PC-9 (cell line): ENCODE measurements around the gene HES5. TPM values are rescaled to one million over a fixed set of nuclear protein-coding genes. Genes with fewer than 3 reads are reported as not detected.

Experiments
- BruUV-seq: library from RNA; stranded (reverse); fragments of 400-500 nt; replicated peaks from 2 replicates; lab custom pipeline; 2021; lab: Mats Ljungman, UMichigan
- CTCF ChIA-PET: fragments of 300-600 bp; sonication (Branson Sonifier 250); formaldehyde crosslinking; loops from one replicate; lab custom pipeline; 2022; ENCODE audit warnings: antibody characterized with exemption; lab: Charles Lee
- POLR2A ChIA-PET: fragments of 300-600 bp; sonication (Branson Sonifier 250); formaldehyde crosslinking; loops from one replicate; lab custom pipeline; 2022; ENCODE audit warnings: antibody characterized with exemption; ENCODE audit not compliant: unreplicated experiment; lab: Charles Lee
- DNase-seq, 2 experiments: peaks; one replicate each; pipeline versions ENCODE4 v3.0.0 to v3.0.0-alpha.2; 2015 to 2022; ENCODE audit warnings: mixed read lengths in 1 of 2
- H2AFZ ChIP-seq: fragments of 200-600 bp; sonication (generic); 2 replicates; pipeline ENCODE4 v1.8.1; 2017; ENCODE audit warnings: antibody characterized with exemption
- H3F3A ChIP-seq: fragments of 200-600 bp; sonication (generic); 2 replicates; pipeline ENCODE4 v1.8.1; 2017; ENCODE audit warnings: antibody characterized with exemption, mild to moderate bottlenecking, low read depth; ENCODE audit not compliant: insufficient read depth
- H3K27ac ChIP-seq: fragments of 200-600 bp; sonication (generic); 2 replicates; pipeline ENCODE4 v1.6.1; 2016; ENCODE audit warnings: mixed run types
- H3K27me3 ChIP-seq: fragments of 200-600 bp; sonication (generic); 2 replicates; pipeline ENCODE4 v1.6.1; 2016; ENCODE audit warnings: low read depth, mixed run types; ENCODE audit not compliant: insufficient read depth
- H3K36me3 ChIP-seq: fragments of 200-600 bp; sonication (generic); 2 replicates; pipeline ENCODE4 v1.6.1; 2016; ENCODE audit warnings: low read depth, mixed run types
- H3K4me1 ChIP-seq: fragments of 200-600 bp; sonication (generic); replicated peaks from 2 replicates; pipeline ENCODE4 v1.6.1; 2016; ENCODE audit warnings: mixed run types; ENCODE audit not compliant: insufficient read depth
- H3K4me2 ChIP-seq: fragments of 200-600 bp; sonication (generic); 2 replicates; pipeline ENCODE4 v1.6.1; 2017; ENCODE audit warnings: mixed run types
- H3K4me3 ChIP-seq: fragments of 200-600 bp; sonication (generic); 2 replicates; pipeline ENCODE4 v1.6.1; 2016; ENCODE audit warnings: mixed run types
- H3K79me2 ChIP-seq: fragments of 200-600 bp; sonication (generic); 2 replicates; pipeline ENCODE4 v1.6.1; 2017; ENCODE audit warnings: low read depth, mixed run types
- H3K9me2 ChIP-seq: fragments of 200-600 bp; sonication (generic); 2 replicates; pipeline ENCODE4 v1.8.1; 2017; ENCODE audit warnings: mild to moderate bottlenecking; ENCODE audit not compliant: insufficient read depth
- H3K9me3 ChIP-seq: fragments of 200-600 bp; sonication (generic); 2 replicates; pipeline ENCODE4 v1.8.1; 2016; ENCODE audit warnings: low read depth; ENCODE audit not compliant: insufficient read depth
- H4K20me1 ChIP-seq: fragments of 200-600 bp; sonication (generic); 2 replicates; pipeline ENCODE4 v1.8.1; 2017; ENCODE audit not compliant: insufficient read depth
- EZH2 ChIP-seq: fragments of 200-600 bp; sonication (generic); IDR thresholded peaks from 2 replicates; pipeline ENCODE4 v1.8.0; 2017; ENCODE audit warnings: antibody characterized with exemption, low read depth
- intact Hi-C: fragments of 100-400 bp; cut with micrococcal nuclease; formaldehyde crosslinking; loops from one replicate; pipeline ENCODE4 v1.10.0; 2022; ENCODE audit not compliant: unreplicated experiment
- total RNA-seq: library from RNA; stranded (reverse); gene quantifications from 2 replicates; pipeline ENCODE4 v1.2.3, GENCODE V29; 2021
- TF ChIP-seq, protein P1 (sequence below): fragments of 200-600 bp; sonication (generic); conservative IDR thresholded peaks from 2 replicates; pipeline ENCODE4 v1.6.1; 2017; ENCODE audit warnings: mixed run types, antibody characterized with exemption, mild to moderate bottlenecking, moderate library complexity

The HES5 gene
- total RNA-seq, 1 experiment from 2014 or later = not detected

DNA sequence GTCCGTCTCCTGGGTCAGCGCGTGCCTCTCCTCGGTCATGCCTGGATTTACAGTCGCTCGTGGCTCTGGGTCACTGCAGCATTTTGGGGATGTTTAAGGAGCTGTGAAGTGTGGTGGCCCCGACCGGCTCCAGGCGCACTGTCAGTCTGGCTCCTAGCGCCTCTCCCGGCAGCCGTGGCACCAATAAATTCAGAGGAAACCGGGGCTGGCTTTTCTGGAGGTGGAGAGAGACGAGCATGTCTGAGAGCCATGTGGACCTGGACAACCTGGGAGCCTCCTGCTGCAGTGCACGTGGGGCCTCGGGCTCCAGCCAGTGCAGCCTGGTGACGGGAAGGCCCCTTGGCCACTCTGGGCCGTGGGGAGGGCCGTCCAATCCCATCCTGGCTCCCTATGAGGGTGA lies 36.8 kb downstream of the HES5 start:
- intact Hi-C loops = no loop called here
- Histone ChIP-seq H3K27me3 (peaks cover 45% of the 10 kb centered on the region), H3K9me2 (no peaks in the 10 kb centered on the region), H3K9me3 (no peaks in the 10 kb centered on the region), H2AFZ (no peak overlapping the region), H3K79me2 (no peaks in the 10 kb centered on the region), H3K4me1 (peaks cover 14% of the 10 kb centered on the region), H3K36me3 (no peaks in the 10 kb centered on the region), H3K4me3 (no peak overlapping the region), H3F3A (no peaks in the 10 kb centered on the region), H3K4me2 (no peak overlapping the region), H3K27ac (no peak overlapping the region), H4K20me1 (no peaks in the 10 kb centered on the region)
- BruUV-seq = no TSS peak
- POLR2A ChIA-PET = no interaction called here
- no peak for DNase-seq
- TF ChIP-seq EZH2 = no peak
- TF ChIP-seq, protein P1, sequence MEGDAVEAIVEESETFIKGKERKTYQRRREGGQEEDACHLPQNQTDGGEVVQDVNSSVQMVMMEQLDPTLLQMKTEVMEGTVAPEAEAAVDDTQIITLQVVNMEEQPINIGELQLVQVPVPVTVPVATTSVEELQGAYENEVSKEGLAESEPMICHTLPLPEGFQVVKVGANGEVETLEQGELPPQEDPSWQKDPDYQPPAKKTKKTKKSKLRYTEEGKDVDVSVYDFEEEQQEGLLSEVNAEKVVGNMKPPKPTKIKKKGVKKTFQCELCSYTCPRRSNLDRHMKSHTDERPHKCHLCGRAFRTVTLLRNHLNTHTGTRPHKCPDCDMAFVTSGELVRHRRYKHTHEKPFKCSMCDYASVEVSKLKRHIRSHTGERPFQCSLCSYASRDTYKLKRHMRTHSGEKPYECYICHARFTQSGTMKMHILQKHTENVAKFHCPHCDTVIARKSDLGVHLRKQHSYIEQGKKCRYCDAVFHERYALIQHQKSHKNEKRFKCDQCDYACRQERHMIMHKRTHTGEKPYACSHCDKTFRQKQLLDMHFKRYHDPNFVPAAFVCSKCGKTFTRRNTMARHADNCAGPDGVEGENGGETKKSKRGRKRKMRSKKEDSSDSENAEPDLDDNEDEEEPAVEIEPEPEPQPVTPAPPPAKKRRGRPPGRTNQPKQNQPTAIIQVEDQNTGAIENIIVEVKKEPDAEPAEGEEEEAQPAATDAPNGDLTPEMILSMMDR = no peak
- CTCF ChIA-PET = no interaction called here

DNA sequence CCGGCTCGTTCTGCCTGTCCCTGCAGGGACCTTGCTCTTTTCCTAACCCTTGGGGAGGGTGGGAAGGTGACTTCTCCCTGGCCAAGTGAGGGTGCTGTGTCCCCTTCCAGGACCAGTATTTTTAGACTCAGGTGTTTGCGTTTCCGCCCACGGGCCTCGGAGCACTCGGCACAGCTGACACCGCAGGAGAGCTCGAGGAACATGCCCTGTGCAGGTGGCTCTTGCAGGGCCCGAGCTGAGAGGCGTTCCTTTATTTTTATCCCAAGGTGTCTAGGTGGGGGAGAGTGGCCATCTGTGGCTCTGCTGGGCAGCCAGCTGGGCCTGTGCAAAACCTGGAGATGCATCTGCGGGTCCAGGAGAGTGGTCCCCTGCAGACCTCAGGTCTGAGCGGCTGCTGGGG lies 38.0 kb downstream of the HES5 start:
- ChIA-PET POLR2A (no interaction called here), CTCF (no interaction called here)
- Histone ChIP-seq H2AFZ (no peak overlapping the region), H4K20me1 (no peaks in the 10 kb centered on the region), H3K27ac (no peak overlapping the region), H3K4me3 (no peak overlapping the region), H3K9me2 (no peaks in the 10 kb centered on the region), H3F3A (no peaks in the 10 kb centered on the region), H3K4me2 (no peak overlapping the region), H3K79me2 (no peaks in the 10 kb centered on the region), H3K27me3 (peaks cover 45% of the 10 kb centered on the region), H3K4me1 (peaks cover 14% of the 10 kb centered on the region), H3K36me3 (no peaks in the 10 kb centered on the region), H3K9me3 (no peaks in the 10 kb centered on the region)
- TF ChIP-seq EZH2 = no peak
- TF ChIP-seq, protein P1 = no peak
- no TSS peak for BruUV-seq
- intact Hi-C loops = no loop called here
- no peak for DNase-seq

DNA sequence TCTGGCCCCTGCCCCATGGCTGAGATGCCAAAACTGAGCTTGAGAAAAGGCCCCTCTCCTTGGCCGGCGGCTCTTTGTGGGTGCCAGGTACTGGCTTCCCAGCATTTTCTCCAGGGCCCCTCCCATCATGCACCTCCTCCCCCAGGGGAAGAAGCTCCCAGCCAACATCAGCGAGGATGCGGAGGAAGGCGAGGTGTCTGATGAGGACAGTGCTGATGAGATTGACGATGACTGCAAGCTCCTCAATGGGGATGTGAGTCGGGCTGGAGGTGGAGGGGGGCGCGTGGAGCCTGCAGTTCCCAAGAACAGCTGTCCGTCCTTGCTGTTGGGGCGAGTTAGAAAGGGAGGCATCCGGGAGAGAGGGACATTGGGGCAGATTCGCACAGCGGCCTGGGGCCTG lies 40.4 kb downstream of the HES5 start:
- ChIA-PET POLR2A (no interaction called here), CTCF (no interaction called here)
- no peak overlapping the region for H3K4me3 ChIP-seq
- H3K36me3 ChIP-seq = no peaks in the 10 kb centered on the region
- intact Hi-C loops = no loop called here
- H3F3A ChIP-seq = no peaks in the 10 kb centered on the region
- H3K9me3 ChIP-seq = no peaks in the 10 kb centered on the region
- H3K27ac ChIP-seq = no peak overlapping the region
- no peaks in the 10 kb centered on the region for H4K20me1 ChIP-seq
- H2AFZ ChIP-seq = no peak overlapping the region
- no TSS peak for BruUV-seq
- peaks cover 45% of the 10 kb centered on the region for H3K27me3 ChIP-seq
- H3K79me2 ChIP-seq = no peaks in the 10 kb centered on the region
- TF ChIP-seq, protein P1 = no peak
- TF ChIP-seq EZH2 = no peak
- H3K9me2 ChIP-seq = no peaks in the 10 kb centered on the region
- no peak for DNase-seq
- no peak overlapping the region for H3K4me2 ChIP-seq
- peaks cover 11% of the 10 kb centered on the region for H3K4me1 ChIP-seq
